ENCODE measurements around the gene GTF2F1.
A peak's percentile ranks its signal among the peaks of the same experiment; 100 is the strongest.

GTF2F1 gene

GRCh38 chr19:6375411-6376010 is 17.5 kb downstream of the GTF2F1 start, which contains the start of gene PSPN:
Gene PSPN (minus strand): TSS chr19:6375933. CDS start chr19:6375849, 84 bp downstream.
- CTCF ChIA-PET = interaction anchor here (0.7 kb wide), 1 partner anchor 42 kb away, joined by 3 read pairs; no protein-coding TSS in a partner anchor
- POLR2A ChIA-PET (ENCODE audit: low non-redundant PET) = interaction anchor here (0.7 kb wide), 1 partner anchor 33 kb away, joined by 3 read pairs; no protein-coding TSS in a partner anchor
- DNase-seq (ENCODE audit: low spot score) = no peak
- H3K27ac ChIP-seq = peak within 1 kb of the TSS; percentile 98
- TF ChIP-seq CTCF (conservative IDR thresholded peaks at IDR 0.05; ENCODE audit: low read depth) = no peak

- ChIA-PET CTCF (interaction anchor here (0.7 kb wide), 1 partner anchor 43 kb away, joined by 3 read pairs; no protein-coding TSS in a partner anchor), POLR2A (ENCODE audit: low non-redundant PET) (interaction anchor here (0.7 kb wide), 1 partner anchor 34 kb away, joined by 3 read pairs; no protein-coding TSS in a partner anchor)
- peak overlapping the region; percentile 98 for H3K27ac ChIP-seq
- DNase-seq (ENCODE audit: low spot score) = no peak
- TF ChIP-seq CTCF (conservative IDR thresholded peaks at IDR 0.05; ENCODE audit: low read depth) = no peak
Observed at GRCh38 chr19:6374711-6375410, 18.1 kb downstream of the GTF2F1 start.

- peak overlapping the region; percentile 98 for H3K27ac ChIP-seq
- DNase-seq (ENCODE audit: low spot score) = no peak
- POLR2A ChIA-PET (ENCODE audit: low non-redundant PET) = no interaction called here
- no peak for TF ChIP-seq CTCF (conservative IDR thresholded peaks at IDR 0.05; ENCODE audit: low read depth)
- CTCF ChIA-PET = no interaction called here
Observed at GRCh38 chr19:6374161-6374709, 18.7 kb downstream of the GTF2F1 start.

GRCh38 chr19:6373813-6374108 is 19.2 kb downstream of the GTF2F1 start:
- DNase-seq (ENCODE audit: low spot score) = no peak
- H3K27ac ChIP-seq = peak overlapping the region; percentile 98
- TF ChIP-seq CTCF (conservative IDR thresholded peaks at IDR 0.05; ENCODE audit: low read depth) = no peak
- ChIA-PET POLR2A (ENCODE audit: low non-redundant PET) (interaction anchor here (0.6 kb wide), 1 partner anchor 48 kb away, joined by 4 read pairs; no protein-coding TSS in a partner anchor), CTCF (interaction anchor here (0.6 kb wide), 1 partner anchor 9 kb away, joined by 3 read pairs; no protein-coding TSS in a partner anchor)

GRCh38 chr19:6373096-6373812 is 19.7 kb downstream of the GTF2F1 start:
- peak overlapping the region; percentile 98 for H3K27ac ChIP-seq
- peak; percentile 96 for DNase-seq (ENCODE audit: low spot score)
- ChIA-PET CTCF (interaction anchor here (0.6 kb wide), 1 partner anchor 9 kb away, joined by 3 read pairs; no protein-coding TSS in a partner anchor), POLR2A (ENCODE audit: low non-redundant PET) (interaction anchor here (0.6 to 1.0 kb wide), 4 partner anchors 24 to 157 kb away, joined by 3 to 9 read pairs (median 6); partner anchors contain the start of gene TNFSF9)
- no peak for TF ChIP-seq CTCF (conservative IDR thresholded peaks at IDR 0.05; ENCODE audit: low read depth)
